Activated CD4-positive, alpha-beta T cell treated with anti-CD3 and anti-CD28 coated beads for 48 hours (primary cell): ENCODE data around the gene MRAS.

ENCODE experiments used
- DNase-seq: peaks from one replicate; pipeline ENCODE4 v3.0.0-alpha.2; 2020

Gene MRAS

DNA sequence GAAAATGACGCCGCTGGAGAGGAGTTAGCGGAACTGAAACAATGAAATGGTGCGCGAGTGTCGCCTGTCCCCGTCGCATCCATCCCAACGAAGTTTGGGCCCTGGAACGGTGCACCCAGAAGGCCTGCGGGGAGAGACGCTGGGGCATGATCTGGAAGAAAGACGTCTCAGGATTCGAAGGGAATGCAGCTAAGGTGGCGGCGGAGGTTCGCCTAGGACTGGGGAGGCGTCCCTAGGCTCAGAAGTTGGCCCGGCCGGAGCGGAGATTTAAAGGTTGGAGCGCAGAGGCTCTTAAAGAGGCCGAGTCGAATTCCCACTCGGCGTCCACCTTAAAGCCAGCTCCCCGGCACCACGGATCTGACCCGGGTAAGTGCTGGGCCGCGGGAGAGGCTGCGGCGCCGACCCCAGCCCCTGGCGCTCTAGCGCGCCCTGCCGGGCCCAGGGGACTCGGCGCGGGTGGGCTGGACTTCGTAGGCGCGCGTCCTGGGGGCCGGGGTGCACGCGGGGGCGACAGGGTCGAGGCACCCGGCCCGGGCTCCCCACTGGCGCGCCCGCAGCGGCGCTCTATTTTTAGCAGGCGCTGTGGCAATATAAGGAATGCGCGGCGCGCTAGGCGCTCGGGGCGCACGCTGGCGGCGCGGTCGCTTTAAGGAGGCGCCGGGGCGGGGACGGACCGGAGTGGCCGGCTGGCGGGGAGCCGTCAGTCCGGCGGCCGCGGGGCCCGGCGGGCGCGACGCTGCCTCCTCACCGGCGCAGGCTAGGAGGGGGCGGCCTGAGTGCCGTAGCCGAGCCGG, at the start of gene MRAS:
Gene MRAS, plus strand, starts transcription at position 620 of the 794 bp plus-strand sequence. CDS start 24,305 bp downstream, outside the sequence.
- peak; percentile 30 for DNase-seq

DNA sequence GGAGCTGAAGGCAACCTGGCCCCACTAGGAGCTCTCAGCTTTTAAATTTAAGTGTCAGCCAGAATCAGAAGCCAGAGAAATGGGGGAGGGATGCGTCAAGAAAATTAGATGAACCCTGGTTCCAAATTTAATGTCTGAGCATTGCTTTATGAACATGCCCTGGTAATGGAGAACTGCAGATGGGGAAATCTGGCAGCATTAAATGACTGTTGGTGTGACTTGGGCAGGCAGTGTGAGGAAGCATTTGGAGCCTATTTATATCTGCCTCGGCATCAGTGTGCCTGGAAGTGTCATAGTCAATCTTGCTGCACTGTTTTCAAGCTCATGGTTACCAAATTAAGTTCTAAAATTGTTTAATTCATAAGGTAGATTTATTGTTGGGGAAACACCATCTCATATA, 47.7 kb upstream of the MRAS start:
- DNase-seq: no peak

DNA sequence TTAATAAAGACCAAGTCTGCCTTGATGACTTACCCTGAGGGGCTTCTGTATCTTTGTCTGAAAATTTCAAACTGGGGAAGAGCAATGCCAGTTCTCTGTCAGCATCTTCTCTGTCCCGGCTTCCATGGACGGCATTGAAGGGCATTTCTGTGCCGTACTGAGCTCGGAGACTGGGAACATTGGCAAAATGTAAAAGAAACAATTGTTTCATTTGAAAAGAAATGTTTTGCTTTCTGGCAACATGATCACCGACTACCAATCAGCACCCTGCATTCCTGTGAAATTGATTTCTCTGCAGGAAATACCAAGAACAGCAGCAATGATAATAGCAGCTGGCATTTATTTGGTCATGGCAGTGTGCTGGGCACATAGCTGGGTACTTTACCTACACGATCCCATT, 44.9 kb upstream of the MRAS start:
- DNase-seq: no peak

DNA sequence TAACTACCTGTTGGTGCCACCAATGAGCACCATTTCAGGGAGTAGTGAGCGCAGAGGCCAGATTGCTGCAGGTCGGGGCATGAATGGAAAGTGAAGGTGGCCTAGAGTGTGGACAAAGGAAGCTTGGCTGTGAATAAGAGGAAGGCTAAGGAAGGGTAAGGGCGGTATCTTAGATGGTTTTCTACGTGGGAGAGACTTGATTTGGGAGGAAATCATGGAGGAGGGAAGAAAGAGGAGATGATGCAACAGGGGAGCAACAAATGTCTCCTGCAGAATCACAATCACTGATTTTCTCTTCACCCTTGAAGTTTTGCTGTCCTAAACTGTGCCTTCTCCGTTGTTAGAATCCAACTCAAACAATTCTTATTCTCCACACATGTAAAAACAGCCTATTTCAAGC, 40.5 kb upstream of the MRAS start:
- no peak for DNase-seq

DNA sequence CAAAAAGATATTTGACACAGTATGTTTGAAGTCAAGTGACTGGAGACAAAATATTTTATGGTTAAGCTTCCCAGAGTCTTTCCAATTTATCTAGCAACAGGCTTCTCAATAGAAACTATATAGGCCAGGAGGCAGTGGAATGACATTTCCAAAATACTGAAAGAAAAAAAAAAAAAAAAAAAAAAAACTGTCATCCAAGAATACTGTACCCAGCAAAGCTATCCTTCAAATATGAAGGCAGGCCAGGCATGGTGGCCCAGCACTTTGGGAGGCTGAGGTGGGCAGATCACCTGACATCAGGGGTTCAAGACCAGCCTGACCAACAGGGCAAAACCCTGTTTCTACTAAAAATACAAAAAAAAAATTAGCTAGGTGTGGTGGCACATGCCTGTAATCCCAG, 39.6 kb upstream of the MRAS start:
- no peak for DNase-seq

DNA sequence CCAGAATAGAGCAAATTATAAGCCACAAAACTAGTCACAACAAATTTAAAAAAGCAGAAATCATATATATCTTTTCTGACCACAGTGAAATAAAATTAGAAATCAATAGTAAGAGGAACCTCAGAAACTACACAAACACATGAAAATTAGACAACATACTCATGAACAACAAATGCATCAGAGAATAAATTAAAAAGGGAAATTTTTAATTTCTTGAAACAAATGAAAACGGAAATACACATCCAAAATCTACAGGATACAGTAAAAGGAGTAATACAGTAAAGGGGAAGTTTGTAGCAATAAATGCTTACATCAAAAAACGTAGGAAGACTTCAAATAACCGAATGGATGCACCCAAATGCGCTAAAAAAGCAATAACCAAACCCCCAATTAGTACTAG, 37.9 kb upstream of the MRAS start:
- no peak for DNase-seq

DNA sequence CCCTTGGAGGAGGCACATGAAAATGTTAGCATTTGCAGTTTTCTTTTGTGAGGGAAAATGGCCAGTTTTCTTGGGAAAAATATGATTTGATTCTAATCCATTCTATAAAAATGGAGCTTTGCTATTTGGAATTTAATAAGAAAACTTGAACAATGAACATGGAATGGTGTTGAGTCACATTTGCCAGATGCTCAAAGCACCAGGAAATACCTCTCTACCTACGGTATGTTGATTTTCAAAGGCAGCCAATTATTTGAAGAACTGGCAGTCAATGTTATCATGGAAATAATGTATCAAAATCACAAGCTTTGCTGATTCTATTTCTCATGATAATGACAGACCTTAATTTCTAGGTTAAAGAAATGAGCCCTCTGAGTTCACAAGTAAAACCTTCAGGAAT, 33.6 kb upstream of the MRAS start:
- no peak for DNase-seq

DNA sequence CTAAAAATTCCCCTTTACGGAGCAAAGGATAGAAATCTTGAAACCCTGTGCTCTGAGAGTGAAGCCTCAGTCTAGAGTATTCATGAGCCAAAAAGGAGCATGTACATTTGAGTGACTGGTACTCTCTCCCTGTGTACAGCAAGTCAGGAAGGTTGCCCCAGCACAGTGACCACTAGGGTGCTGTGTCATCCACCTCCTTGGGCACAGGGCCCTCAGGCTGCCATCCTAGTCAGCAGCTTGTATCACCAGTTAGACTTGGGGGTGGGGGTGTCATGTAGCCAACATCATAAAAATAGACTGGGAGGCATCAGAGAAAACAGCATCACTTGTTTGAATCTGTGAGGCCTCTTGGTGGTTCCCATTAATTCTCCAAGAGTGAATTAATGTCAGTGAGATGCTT, 30.7 kb upstream of the MRAS start:
- DNase-seq: no peak

DNA sequence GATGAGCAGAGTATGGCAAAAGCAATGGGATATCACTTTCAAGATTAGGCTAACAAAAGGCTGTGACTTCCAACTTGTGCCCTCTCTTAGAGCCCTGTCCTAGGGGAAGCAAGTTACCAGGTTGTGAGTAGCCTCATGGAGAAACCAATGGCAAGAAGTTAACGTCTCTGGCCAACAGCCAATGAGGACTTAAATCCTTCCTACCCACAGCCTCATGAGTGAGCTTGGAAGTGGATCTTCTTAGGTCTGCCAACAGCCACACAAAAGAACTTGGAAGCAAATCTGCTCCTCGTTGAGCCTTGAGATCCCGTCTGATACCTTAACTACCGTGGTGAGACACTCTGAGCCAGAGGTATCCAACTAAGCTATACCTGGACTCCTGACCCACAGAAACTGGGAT, 24.4 kb upstream of the MRAS start:
- DNase-seq: no peak

DNA sequence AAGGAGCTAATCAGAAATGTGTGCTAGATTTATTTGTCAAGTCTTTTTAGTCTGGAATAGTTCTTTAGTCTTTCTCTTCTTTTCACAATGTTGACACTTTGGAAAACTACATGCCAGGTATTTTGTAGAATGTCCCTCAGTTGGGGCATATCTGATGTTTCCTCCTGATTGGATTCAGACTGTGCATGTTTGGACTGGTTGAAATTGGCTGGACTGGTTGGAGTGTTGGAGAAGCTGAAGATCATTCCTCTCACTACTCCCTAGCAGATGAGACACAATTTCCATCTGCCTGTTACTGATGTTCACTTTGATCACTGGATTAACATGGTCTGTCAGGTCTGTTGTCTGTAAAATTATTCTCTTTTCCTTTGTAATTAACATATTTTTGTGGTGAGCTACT, 22.4 kb upstream of the MRAS start:
- no peak for DNase-seq

DNA sequence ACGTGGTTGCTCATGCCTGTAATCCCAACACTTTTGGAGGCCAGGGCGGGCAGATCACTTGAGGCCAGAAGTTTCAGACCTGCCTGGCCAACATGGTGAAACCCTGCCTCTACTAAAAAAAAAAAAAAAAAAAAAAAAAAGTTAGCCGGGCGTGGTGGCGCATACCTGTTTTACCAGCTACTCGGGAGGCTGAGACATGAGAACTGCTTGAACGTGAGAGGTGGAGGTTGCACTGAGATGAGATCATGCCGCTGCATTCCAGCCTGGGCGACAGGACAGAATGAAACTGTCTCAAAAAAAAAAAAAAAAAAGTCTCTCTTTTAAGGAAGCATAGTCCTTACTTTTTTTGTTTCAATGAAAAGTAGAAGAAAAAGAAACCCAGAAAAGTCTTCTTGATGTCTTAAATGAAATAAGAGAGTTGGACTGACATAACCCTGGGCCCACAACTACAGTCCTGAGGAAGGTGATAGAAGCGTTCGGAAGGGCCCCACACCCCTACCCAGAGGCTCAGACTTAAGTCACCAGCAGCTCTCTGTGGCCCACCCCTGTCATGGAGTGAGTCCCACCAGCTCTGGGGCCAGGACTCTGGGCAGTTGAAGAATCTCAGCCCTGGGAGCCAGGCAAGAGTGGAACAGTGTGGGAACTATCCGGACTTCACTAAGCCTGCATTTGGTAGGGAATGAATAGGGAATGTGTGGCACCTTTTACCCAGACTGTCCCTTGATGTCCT, 21.3 kb upstream of the MRAS start:
- DNase-seq: no peak

DNA sequence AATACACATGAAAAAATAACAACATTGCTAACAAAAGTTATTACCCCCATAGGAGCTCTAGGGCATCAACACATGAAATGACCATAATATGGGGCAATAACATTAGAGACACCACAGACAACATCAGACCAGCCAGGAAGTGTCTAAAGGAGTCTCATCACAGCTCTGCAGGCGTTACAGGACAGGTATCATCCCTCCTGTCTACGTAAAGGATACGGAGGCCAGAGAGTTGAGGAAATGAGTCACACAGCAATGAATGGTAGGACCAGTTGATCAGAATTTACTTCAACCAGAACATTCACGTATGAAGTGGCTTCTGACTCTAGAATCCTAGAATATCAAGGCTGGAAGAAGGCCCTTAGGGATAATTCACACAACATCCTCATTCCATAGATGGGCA, 20.5 kb upstream of the MRAS start:
- DNase-seq: no peak

DNA sequence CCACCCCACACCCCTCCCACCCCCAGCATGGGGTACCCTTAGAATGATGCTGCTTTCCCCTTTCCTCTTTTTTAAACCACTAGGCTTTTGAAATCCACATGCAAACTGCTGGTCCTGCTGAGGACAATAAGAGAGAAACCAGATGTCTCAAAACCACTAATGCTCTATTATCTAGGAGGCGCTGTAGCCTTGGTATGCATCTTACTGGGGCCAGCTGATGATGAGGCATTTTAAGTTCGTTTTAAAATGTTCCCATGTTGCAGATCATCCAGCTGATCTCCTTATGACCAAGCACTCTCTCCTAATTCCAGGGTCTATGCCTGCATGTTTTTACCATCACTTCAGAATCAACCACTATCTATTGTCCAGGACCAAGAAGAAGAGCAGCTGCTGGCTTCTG, 20.0 kb upstream of the MRAS start:
- no peak for DNase-seq

DNA sequence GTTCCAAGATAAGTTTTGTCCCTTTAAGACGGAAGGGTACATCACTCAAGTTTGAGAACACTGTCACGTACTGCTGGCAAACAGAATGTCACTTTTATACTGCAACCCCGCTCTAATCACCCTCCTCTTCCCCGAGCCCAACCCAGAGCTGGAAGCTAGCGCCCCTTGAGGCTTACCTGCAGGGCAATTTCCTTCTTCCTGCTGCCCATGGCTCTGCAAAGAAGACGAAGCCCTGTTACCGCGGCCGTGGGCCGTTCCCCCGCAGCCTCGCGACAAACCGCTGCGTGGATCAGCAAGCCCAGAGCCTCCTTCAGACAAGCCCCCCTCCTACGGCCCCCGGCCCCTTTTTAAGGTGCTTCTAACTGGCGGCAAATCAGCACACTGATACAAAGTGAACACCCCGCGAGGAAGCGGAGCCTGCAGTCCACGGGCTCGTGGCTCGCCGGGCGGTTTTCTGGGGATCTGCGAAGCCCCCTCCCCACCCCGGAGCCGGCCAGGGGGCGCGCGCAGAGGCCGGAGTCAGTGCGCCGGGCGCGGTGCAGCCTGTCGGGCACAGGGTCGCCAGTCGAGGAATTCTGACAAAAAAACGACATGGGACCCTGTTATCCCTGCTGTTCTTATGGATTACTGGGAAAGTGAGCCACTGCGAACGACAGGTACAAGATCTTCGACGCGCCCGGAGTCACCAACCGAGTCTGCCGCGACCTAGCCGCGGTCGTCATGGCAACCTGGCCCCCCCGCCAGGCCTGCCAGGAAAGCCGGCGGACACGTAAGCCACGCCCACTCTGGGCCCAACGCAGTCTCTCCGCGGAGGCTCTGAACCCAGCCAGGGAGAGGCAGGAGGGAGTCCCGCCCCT, 19.0 kb upstream of the MRAS start, which contains the start of gene NME9:
Gene NME9, minus strand, starts transcription at position 725 of the 857 bp plus-strand sequence. Its CDS starts 516 bp downstream, at position 209.
- DNase-seq: peak; percentile 90

DNA sequence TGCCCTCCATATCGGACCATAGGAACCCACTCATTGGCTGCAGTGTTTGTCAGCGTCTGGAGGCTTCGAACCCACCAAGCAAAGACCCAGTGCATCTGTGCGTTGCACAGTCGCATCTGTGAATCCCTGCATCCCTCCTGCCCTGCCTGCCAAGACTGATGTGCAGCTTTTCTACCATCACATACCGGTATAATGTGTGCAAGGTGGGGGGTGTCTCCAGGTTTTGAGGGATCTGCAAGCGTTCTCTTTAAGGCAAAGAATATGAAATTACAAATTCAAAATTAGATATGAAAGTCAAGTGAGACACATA, 18.4 kb upstream of the MRAS start:
- DNase-seq: no peak

DNA sequence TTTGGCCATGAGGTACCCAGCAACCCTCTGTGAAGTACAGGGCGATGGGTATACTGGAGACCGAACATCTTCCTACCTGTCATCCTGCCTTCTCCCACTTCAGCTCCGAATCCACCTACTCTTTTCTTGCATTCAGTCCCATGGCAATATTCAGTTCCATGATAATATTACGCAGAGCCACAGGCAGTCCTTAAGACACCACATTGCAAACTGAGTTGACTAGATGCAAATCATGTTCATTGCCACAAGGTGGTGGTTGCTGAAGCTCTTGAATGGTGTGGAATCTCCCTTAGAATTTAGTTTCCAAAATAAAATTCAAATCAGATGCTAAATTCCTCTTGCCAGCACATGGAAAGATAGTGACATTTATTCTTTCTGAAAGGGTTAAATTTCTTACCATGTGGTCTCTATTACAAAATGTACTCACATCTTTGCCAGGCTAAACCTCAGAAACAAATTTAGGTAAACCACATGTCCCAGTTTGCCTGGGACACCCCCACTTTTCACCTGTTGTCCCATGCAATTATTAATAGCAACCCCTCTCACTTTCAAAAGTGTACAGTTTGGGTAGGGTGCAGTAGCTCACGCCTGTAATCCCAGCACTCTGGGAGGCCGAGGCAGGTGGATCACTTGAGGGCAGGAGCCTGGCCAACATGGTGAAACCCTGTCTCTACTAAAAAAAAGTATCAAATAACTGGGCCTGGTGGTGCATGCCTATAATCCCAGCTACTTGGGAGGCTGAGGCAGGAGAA, 17.1 kb upstream of the MRAS start:
- no peak for DNase-seq

DNA sequence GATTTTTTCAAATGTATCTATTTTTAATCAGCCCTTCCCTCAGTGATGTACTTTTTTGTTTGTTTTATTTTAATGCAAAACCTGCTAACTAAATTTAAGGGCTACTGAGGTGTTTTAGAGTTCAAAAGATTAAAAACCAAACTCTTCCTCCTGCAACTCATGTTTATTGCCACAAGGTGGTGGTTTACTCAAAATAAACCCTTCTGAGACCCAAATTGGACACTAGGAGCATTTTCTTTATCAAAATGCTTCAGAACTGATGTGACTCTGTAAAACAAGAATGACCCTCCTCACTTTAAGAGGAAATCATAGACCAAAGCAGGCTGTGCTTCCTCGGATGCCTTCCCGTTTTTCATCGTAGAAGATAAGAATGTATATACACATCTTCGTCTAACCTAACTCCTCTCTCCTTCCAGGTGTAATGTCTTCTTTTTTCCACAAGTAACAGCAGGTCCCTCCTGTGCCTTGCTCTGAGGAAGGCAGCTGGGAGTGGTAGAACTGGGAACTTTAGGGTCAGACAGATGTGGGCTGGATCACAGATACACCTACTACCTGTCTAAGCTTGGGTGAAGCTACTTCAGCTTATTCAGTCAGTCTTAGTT, 15.8 kb upstream of the MRAS start:
- DNase-seq: no peak

DNA sequence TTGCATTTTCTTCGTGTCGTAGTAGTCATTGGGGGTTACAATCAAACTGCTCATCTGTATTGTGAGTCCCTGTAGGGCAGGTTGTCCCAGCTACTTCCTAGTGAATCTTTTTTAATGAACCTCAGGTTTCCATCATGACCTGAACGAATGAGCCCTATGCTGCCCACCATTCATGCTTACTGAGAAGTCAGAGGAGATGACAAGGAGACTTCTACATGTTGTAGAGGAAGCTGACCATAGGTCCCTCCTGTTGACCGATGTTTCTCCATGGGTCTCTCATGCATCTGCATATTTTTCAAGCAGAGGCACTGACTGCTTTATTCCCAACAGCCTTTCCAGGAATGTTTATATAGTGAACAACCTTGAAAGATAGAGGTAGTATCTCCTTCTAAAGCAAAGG, 13.8 kb upstream of the MRAS start:
- DNase-seq: no peak

DNA sequence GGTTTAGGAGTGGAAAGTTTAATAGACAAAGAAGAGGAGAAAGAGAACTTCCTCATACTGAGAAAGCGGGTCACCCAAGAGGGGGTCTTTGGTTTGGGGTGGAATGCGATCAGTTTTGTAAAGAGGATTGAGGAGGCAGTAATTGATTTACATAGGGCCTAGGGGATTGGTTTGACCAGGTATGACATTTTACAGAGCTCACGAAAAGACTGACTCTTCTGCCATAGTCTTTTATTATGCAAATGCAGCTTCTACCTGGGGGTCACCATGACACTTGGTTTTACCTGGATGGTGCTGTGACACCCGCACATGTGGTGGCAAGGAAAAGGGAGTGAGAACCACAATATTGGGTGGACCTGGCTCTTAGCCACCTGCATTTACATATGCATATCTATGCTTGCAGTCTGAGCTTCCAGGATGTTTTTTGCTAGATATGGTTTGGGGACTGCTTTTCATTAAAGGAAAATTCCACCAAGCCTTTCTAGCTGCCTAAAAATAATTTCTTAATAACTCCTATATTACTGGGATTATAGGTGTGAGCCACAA, 11.9 kb upstream of the MRAS start:
- DNase-seq: no peak

DNA sequence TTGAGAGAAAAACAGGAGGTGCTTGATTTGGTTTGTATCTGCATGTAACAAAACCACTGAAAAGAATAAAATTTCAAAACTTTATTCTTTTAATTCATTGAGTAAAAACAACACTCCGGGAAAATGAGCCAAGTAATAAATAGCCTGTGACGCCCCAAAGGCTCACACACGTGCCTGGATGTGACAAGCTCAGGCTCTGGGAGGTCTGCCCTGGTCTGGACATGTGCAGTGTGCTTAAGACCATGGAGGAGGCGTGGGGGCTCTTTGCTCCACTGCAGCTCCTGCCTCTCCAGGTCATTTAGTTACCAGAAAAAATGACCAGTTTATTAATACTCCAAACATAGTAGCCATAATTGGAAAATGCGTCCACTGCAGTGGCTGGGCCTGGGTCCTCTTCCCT, 10.1 kb upstream of the MRAS start:
- DNase-seq: no peak

DNA sequence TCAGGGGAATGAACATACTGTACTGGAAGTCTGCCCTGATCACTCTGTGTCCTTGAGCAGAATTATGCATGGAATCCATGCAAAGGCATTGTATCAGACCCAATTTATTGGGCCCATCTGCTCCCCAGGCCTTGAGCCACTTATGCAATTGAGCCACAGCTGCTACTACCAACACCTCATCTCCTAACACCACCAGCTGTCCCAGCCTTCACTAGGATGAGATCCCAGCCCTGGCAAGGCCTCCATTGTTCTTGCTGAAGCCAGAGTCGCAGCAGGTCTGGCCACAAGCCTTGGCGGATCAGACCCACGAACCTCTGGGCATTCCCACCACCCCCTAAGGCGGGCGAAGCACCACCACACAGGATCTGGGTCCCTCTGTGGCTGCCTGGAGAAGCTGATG, 9.6 kb upstream of the MRAS start:
- no peak for DNase-seq

DNA sequence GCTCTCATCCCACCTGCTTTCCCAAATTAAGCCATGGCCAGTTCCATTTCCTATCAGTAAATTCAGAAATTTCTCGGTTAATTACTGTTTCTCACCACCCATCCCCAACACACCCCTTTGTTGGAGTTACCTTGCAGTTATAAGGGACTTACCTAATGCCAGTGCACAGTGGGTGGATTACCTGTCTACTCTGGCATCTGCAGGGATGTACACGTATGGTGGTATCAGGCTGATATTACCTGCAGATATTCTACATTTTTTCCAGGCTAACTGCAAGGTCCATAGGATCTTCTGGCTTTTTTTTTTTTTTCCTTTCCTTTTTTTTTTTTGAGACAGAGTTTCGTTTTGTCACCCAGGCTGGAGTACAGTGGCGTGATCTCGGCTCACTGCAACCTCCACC, 7.9 kb upstream of the MRAS start:
- DNase-seq: no peak
